ENCODE data around the gene ZNF792. TPM values are rescaled to one million over a fixed set of nuclear protein-coding genes. Genes with fewer than 3 reads are reported as not detected.
"Not testable (repeated sequence)": the region's sequence is repeated elsewhere in the genome, so short reads cannot be mapped to it uniquely, and the experiment has no call there.

The ZNF792 gene
- total RNA-seq, 4 donors from 2014 or later, result 2.5 to 6.5 (median 3.7) TPM

GRCh38 chr19:34918190-34918589 lies 45.8 kb downstream of the ZNF792 start:
- H3K4me3 ChIP-seq, result no peak overlapping the region
- H3K9me3 ChIP-seq, result peaks cover 14% of the 10 kb centered on the region
- no peak overlapping the region for H3K27ac ChIP-seq
- no peak for TF ChIP-seq POLR2A (IDR thresholded peaks at IDR 0.05)
- TF ChIP-seq POLR2AphosphoS5 (IDR thresholded peaks at IDR 0.05), result no peak
- TF ChIP-seq EP300 (IDR thresholded peaks at IDR 0.05), result no peak
- TF ChIP-seq CTCF (IDR thresholded peaks at IDR 0.05), result no peak
- WGBS, result 88% methylated on average over 2 of the region's 2 CpGs
- H3K27me3 ChIP-seq, result no peaks in the 10 kb centered on the region
- H3K36me3 ChIP-seq, result no peaks in the 10 kb centered on the region
- DNase-seq (ENCODE audit: low spot score in 2 of 2), result no peak
- H3K4me1 ChIP-seq, result no peaks in the 10 kb centered on the region

GRCh38 chr19:34917144-34917543 lies 46.9 kb downstream of the ZNF792 start:
- H3K4me3 ChIP-seq; H3K27ac ChIP-seq; DNase-seq (ENCODE audit: low spot score in 2 of 2); H3K36me3 ChIP-seq; H3K4me1 ChIP-seq; H3K27me3 ChIP-seq: not testable (repeated sequence)
- peaks cover 14% of the 10 kb centered on the region for H3K9me3 ChIP-seq
- 92% methylated on average over 3 of the region's 3 CpGs for WGBS

- no peaks in the 10 kb centered on the region for H3K4me1 ChIP-seq
- peaks cover 3% of the 10 kb centered on the region for H3K9me3 ChIP-seq
- WGBS, result 91% methylated on average over 3 of the region's 3 CpGs
- peaks cover 26% of the 10 kb centered on the region for H3K27me3 ChIP-seq
- H3K4me3 ChIP-seq, result no peak overlapping the region
- no peak for DNase-seq (ENCODE audit: low spot score in 2 of 2)
- no peak overlapping the region for H3K27ac ChIP-seq
- TF ChIP-seq POLR2AphosphoS5 (IDR thresholded peaks at IDR 0.05) (no peak), EP300 (IDR thresholded peaks at IDR 0.05) (no peak), POLR2A (IDR thresholded peaks at IDR 0.05) (no peak), CTCF (IDR thresholded peaks at IDR 0.05) (no peak)
- no peaks in the 10 kb centered on the region for H3K36me3 ChIP-seq
Observed at GRCh38 chr19:34910770-34911169, 53.3 kb downstream of the ZNF792 start.

Other genes with a start within 250 kb of the ZNF792 start
- 10 to 100 TPM in 3 of 4 donors, 1 to 10 TPM in 1; 9.2 to 28.3 (median 18.4) TPM for gene ZNF181, start 230.0 kb downstream of the ZNF792 start, total RNA-seq
- gene ZNF599, start 191.0 kb downstream of the ZNF792 start, total RNA-seq, result 10 to 100 TPM in 2 of 4 donors, 1 to 10 TPM in 2; 3.4 to 12.8 (median 9.2) TPM
- 1 to 10 TPM in 2 of 4 donors, under 1 TPM in 2; 0.44 to 3.4 (median 1.5) TPM for gene ZNF30, start 37.3 kb downstream of the ZNF792 start, total RNA-seq
- gene GRAMD1A, start 36.1 kb upstream of the ZNF792 start, total RNA-seq, result 10 to 100 TPM; 16.3 to 38.7 (median 20.8) TPM
- gene SCN1B, start 66.2 kb upstream of the ZNF792 start, total RNA-seq, result 1 to 10 TPM; 1.4 to 4.3 (median 2.9) TPM
- gene HPN, start 77.5 kb upstream of the ZNF792 start, total RNA-seq, result 1 to 10 TPM in 1 of 4 donors, under 1 TPM in 2, not detected in 1; 0.26 to 1.7 (median 0.56) TPM
- gene FXYD3, start 151.6 kb upstream of the ZNF792 start, total RNA-seq, result 100 to 1,000 TPM; 383 to 765 (median 575) TPM
- gene LGI4, start 170.8 kb upstream of the ZNF792 start, total RNA-seq, result 10 to 100 TPM in 1 of 4 donors, 1 to 10 TPM in 3; 4.3 to 11.8 (median 7.8) TPM
- 10 to 100 TPM in 1 of 4 donors, 1 to 10 TPM in 3; 2.0 to 10.9 (median 6.7) TPM for gene FXYD1, start 174.6 kb upstream of the ZNF792 start, total RNA-seq
- 1 to 10 TPM in 1 of 4 donors, not detected in 3; 2.2 TPM for gene FXYD7, start 179.0 kb upstream of the ZNF792 start, total RNA-seq
- gene FXYD5, start 190.5 kb upstream of the ZNF792 start, total RNA-seq, result 10 to 100 TPM; 29.8 to 64.8 (median 37.7) TPM